Neuronal stem cell (in vitro differentiated cells): ENCODE data around the gene C17orf75.

ENCODE experiments used
- DNase-seq: peaks from one replicate; pipeline ENCODE4 v3.0.0-alpha.2; 2013; ENCODE audit warnings: low spot score
- H2AFZ ChIP-seq: one replicate; pipeline ENCODE4 v1.6.1; 2013; ENCODE audit warnings: mild to moderate bottlenecking, low read length, inconsistent platforms
- H2AK5ac ChIP-seq: 2 replicates; pipeline ENCODE4 v1.6.1; 2013; ENCODE audit warnings: low read depth, mild to moderate bottlenecking, inconsistent platforms, low read length, moderate library complexity, mixed read lengths
- H2BK120ac ChIP-seq: 2 replicates; pipeline ENCODE4 v1.6.1; 2013; ENCODE audit warnings: low read depth, mild to moderate bottlenecking, inconsistent platforms, low read length, moderate library complexity, mixed read lengths
- H2BK12ac ChIP-seq: one replicate; pipeline ENCODE4 v1.6.1; 2013; ENCODE audit warnings: low read length, inconsistent platforms
- H2BK15ac ChIP-seq: 2 replicates; pipeline ENCODE4 v1.6.1; 2013; ENCODE audit warnings: mild to moderate bottlenecking, low read length, inconsistent platforms, mixed read lengths
- H2BK5ac ChIP-seq: one replicate; pipeline ENCODE4 v1.6.1; 2013; ENCODE audit warnings: inconsistent platforms, mild to moderate bottlenecking, low read length, moderate library complexity
- H3K14ac ChIP-seq: one replicate; pipeline ENCODE4 v1.6.1; 2013; ENCODE audit warnings: low read length, inconsistent platforms
- H3K18ac ChIP-seq: 2 replicates; pipeline ENCODE4 v1.6.1; 2013; ENCODE audit warnings: low read length, inconsistent platforms
- H3K23ac ChIP-seq: 2 replicates; pipeline ENCODE4 v1.6.1; 2013; ENCODE audit warnings: low read depth, mild to moderate bottlenecking, mixed read lengths, low read length, inconsistent platforms; ENCODE audit not compliant: poor library complexity
- H3K27ac ChIP-seq: replicated peaks from 3 replicates; pipeline ENCODE4 v1.5.1; 2013; ENCODE audit warnings: low read length, inconsistent platforms
- H3K27me3 ChIP-seq, 3 experiments: 2 replicates each; pipeline ENCODE4 v1.6.1; 2013; ENCODE audit warnings: low read length in 3 of 3, mild to moderate bottlenecking in 2 of 3, inconsistent platforms in 1 of 3, low read depth in 1 of 3, mixed read lengths in 1 of 3, moderate library complexity in 1 of 3; ENCODE audit not compliant: control insufficient read depth in 3 of 3, insufficient read depth in 3 of 3
- H3K36me3 ChIP-seq, 2 donors: replicated peaks in 1 of 2; 2 replicates each; pipeline ENCODE4 v1.6.1; 2013; ENCODE audit warnings: low read length in 2 of 2; ENCODE audit not compliant: control insufficient read depth in 2 of 2, insufficient read depth in 2 of 2
- H3K4ac ChIP-seq: 2 replicates; pipeline ENCODE4 v1.6.1; 2013; ENCODE audit warnings: inconsistent platforms, mild to moderate bottlenecking, low read length, moderate library complexity
- H3K4me1 ChIP-seq, 2 donors: 1 replicate in 1 of 2; 2 replicates in 1 of 2; pipeline ENCODE4 v1.6.1; 2013; ENCODE audit warnings: low read length in 2 of 2, low read depth in 1 of 2; ENCODE audit not compliant: control insufficient read depth in 2 of 2, insufficient read depth in 1 of 2
- H3K4me2 ChIP-seq: one replicate; pipeline ENCODE4 v1.6.1; 2013; ENCODE audit warnings: mild to moderate bottlenecking, low read length, inconsistent platforms; ENCODE audit not compliant: insufficient read depth, poor library complexity, severe bottlenecking
- H3K4me3 ChIP-seq, 2 donors: 2 replicates each; pipeline ENCODE4 v1.5.1; 2013; ENCODE audit warnings: low read length in 2 of 2, mild to moderate bottlenecking in 2 of 2, inconsistent platforms in 1 of 2, moderate library complexity in 1 of 2
- H3K79me1 ChIP-seq: one replicate; pipeline ENCODE4 v1.6.1; 2013; ENCODE audit warnings: low read depth, mild to moderate bottlenecking, inconsistent platforms, low read length, moderate library complexity
- H3K9ac ChIP-seq: one replicate; pipeline ENCODE4 v1.6.1; 2013; ENCODE audit warnings: mild to moderate bottlenecking, low read depth, low read length, inconsistent platforms; ENCODE audit not compliant: poor library complexity
- H3K9me3 ChIP-seq, 2 donors: replicated peaks in 1 of 2; 2 replicates each; pipeline versions ENCODE3 to v1.6.1; 2013; ENCODE audit warnings: low read length in 2 of 2, mild to moderate bottlenecking in 2 of 2, inconsistent platforms in 1 of 2, low read depth in 1 of 2, mixed read lengths in 1 of 2, moderate library complexity in 1 of 2; ENCODE audit not compliant: control insufficient read depth in 2 of 2, insufficient read depth in 1 of 2
- H4K8ac ChIP-seq: one replicate; pipeline ENCODE4 v1.6.1; 2013; ENCODE audit warnings: low read depth, mild to moderate bottlenecking, inconsistent platforms, low read length, moderate library complexity
- H4K91ac ChIP-seq: one replicate; pipeline ENCODE4 v1.6.1; 2013; ENCODE audit warnings: low read length, low read depth, mild to moderate bottlenecking, inconsistent platforms; ENCODE audit not compliant: poor library complexity
- WGBS, 2 donors: extraction: QIAGEN DNeasy Blood & Tissue Kit; methylation state at CpG; one replicate each; pipeline ENCODE4 v1.1.7; 2013; ENCODE audit warnings: missing lambda C conversion rate in 2 of 2, mixed read lengths in 1 of 2; ENCODE audit not compliant: insufficient read length in 2 of 2, insufficient replicate concordance in 1 of 2; ENCODE audit errors: extremely low coverage in 2 of 2; 5-methylcytosine and 5-hydroxymethylcytosine counted together

C17orf75 gene

DNA sequence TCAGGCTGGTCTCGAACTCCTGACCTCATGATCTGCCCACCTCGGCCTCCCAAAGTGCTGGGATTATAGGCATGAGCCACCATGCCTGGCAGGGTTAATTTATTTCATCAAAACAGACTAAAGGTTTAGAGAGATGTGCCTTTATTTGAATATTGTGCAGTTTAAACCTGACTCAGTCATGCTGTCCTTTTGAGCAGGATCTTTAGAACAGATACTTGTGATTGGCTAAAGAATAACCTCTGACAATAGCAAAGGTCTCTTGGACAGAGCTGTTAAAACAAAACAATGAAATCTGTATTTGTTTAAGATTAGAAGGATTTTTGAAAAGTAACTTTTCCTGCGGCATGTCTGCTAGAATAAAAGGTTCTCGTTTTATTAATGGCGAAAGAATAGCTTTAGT, 44.0 kb upstream of the C17orf75 start:
- no peak for DNase-seq
- H3K79me1 ChIP-seq, result no peaks in the 10 kb centered on the region
- H3K4me2 ChIP-seq, result no peak overlapping the region
- H3K14ac ChIP-seq, result no peak overlapping the region
- H3K9ac ChIP-seq, result no peak overlapping the region
- no peak overlapping the region for H2BK12ac ChIP-seq
- no peak overlapping the region for H3K4me3 ChIP-seq
- H2BK120ac ChIP-seq, result no peak overlapping the region
- H3K18ac ChIP-seq, result no peak overlapping the region
- no peaks in the 10 kb centered on the region for H3K9me3 ChIP-seq
- no CpG with 5 or more reads among the region's 5 CpGs for WGBS, 2 donors
- H2AK5ac ChIP-seq, result no peak overlapping the region
- no peak overlapping the region for H2AFZ ChIP-seq
- no peaks in the 10 kb centered on the region for H3K4me1 ChIP-seq
- H3K36me3 ChIP-seq, result peaks cover 2 to 29% of the 10 kb centered on the region in 2 donors
- H3K27ac ChIP-seq, result no peak overlapping the region
- H4K91ac ChIP-seq, result no peak overlapping the region
- no peak overlapping the region for H2BK15ac ChIP-seq
- no peak overlapping the region for H2BK5ac ChIP-seq
- no peak overlapping the region for H3K23ac ChIP-seq
- no peak overlapping the region for H4K8ac ChIP-seq
- H3K27me3 ChIP-seq, result no peaks in the 10 kb centered on the region
- no peak overlapping the region for H3K4ac ChIP-seq

DNA sequence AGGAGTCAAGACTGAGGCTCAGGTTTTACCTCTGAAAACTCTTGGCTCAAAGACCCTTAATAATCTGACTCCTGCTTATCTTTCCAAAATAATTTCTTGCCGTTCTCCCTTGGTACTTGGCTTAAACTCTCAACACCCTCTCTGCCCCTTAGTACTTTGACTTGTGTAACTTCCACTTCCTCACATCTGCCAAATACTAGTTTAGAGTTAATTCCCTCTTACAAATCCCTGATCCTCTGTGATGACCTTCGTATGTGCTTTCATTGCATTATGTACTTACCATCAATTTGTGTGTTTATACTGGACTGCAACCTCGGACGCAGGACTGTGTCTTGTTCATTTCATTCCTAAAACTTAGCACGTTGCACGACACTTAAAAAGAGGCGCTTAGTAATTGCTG, 43.1 kb upstream of the C17orf75 start:
- Histone ChIP-seq H4K8ac (no peak overlapping the region), H3K4me2 (no peak overlapping the region), H2AK5ac (no peak overlapping the region), H2BK5ac (no peak overlapping the region), H2BK15ac (no peak overlapping the region), H3K14ac (no peak overlapping the region), H3K79me1 (no peaks in the 10 kb centered on the region), H3K9ac (no peak overlapping the region), H2BK120ac (no peak overlapping the region), H2BK12ac (no peak overlapping the region), H3K27ac (no peak overlapping the region), H4K91ac (no peak overlapping the region), H3K4ac (no peak overlapping the region), H3K23ac (no peak overlapping the region), H2AFZ (no peak overlapping the region), H3K4me1 (no peaks in the 10 kb centered on the region), H3K18ac (no peak overlapping the region), H3K36me3 (peaks cover 2 to 38% of the 10 kb centered on the region in 2 donors), H3K27me3 (no peaks in the 10 kb centered on the region), H3K4me3 (no peak overlapping the region), H3K9me3 (no peaks in the 10 kb centered on the region)
- no CpG with 5 or more reads among the region's 7 CpGs for WGBS, 2 donors
- DNase-seq, result no peak

DNA sequence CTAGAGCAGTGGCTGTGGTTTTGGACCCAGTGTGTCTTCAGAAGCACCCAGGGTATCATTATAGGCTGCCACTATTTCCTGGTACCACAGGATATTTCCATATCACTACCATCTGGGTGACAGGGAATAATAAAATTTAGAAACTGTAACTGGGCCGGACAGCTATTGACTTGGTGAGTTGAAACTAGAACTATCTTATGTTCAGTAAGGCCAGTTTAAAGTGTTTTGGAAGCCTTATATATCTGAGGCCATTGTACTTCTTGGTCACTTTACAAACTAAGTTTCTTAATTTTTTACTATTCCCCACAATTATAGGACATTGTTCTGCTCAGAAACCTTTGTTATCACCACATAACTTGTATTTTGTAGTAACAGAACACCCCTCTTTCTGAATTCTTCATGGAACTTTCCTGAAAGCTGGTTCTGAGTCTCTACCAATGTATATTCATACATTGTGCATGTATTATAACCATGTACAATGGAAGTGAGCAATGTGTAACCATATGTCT, 42.0 kb upstream of the C17orf75 start:
- Histone ChIP-seq H3K23ac (no peak overlapping the region), H3K18ac (no peak overlapping the region), H3K4me2 (no peak overlapping the region), H2AK5ac (no peak overlapping the region), H2BK120ac (no peak overlapping the region), H3K14ac (no peak overlapping the region), H2BK15ac (no peak overlapping the region), H3K27ac (no peak overlapping the region), H3K4me1 (no peaks in the 10 kb centered on the region), H3K9ac (no peak overlapping the region), H3K36me3 (peaks cover 2 to 48% of the 10 kb centered on the region in 2 donors), H3K9me3 (no peaks in the 10 kb centered on the region), H4K91ac (no peak overlapping the region), H3K79me1 (no peaks in the 10 kb centered on the region), H3K27me3 (no peaks in the 10 kb centered on the region), H2BK12ac (no peak overlapping the region), H2AFZ (no peak overlapping the region), H2BK5ac (no peak overlapping the region), H3K4me3 (no peak overlapping the region), H3K4ac (no peak overlapping the region), H4K8ac (no peak overlapping the region)
- no CpG with 5 or more reads among the region's 1 CpG for WGBS, 2 donors
- DNase-seq, result no peak

- DNase-seq, result no peak
- Histone ChIP-seq H2BK15ac (no peak overlapping the region), H3K4me3 (no peak overlapping the region), H3K9me3 (no peaks in the 10 kb centered on the region), H3K14ac (no peak overlapping the region), H3K23ac (no peak overlapping the region), H3K79me1 (no peaks in the 10 kb centered on the region), H2BK120ac (no peak overlapping the region), H3K9ac (no peak overlapping the region), H3K4me1 (no peaks in the 10 kb centered on the region), H3K4ac (no peak overlapping the region), H4K8ac (no peak overlapping the region), H2AK5ac (no peak overlapping the region), H3K27me3 (no peaks in the 10 kb centered on the region), H2BK5ac (no peak overlapping the region), H3K18ac (no peak overlapping the region), H3K4me2 (no peak overlapping the region), H2BK12ac (no peak overlapping the region), H3K36me3 (peaks cover 4 to 58% of the 10 kb centered on the region in 2 donors), H3K27ac (no peak overlapping the region), H2AFZ (no peak overlapping the region), H4K91ac (no peak overlapping the region)
- WGBS, 2 donors, result 100% methylated on average over 1 of the region's 5 CpGs; no CpG with 5 or more reads in 1 of the 2 donors
Observed at GRCh38 chr17:32382526-32383223, 40.7 kb upstream of the C17orf75 start.
